IMR-90 (cell line): ENCODE measurements around the gene MMP8. TPM values are rescaled to one million over a fixed set of nuclear protein-coding genes. Genes with fewer than 3 reads are reported as not detected.

Experiments used
- ATAC-seq: fragments of 200-7000 bp; cut with Tn5 transposase; 2 replicates; pipeline ENCODE4 v1.9.1; 2020; ENCODE audit warnings: low read depth, mild to moderate bottlenecking, moderate library complexity
- BruUV-seq: library from RNA; stranded (reverse); fragments of 400-500 nt; replicated peaks from 2 replicates; lab custom pipeline; 2021; lab: Mats Ljungman, UMichigan
- CTCF ChIA-PET: fragments of 300-600 bp; formaldehyde crosslinking; extraction: SDS; loops from one replicate; lab custom pipeline; 2021; ENCODE audit warnings: antibody characterized with exemption; lab: Yijun Ruan, JAX
- POLR2A ChIA-PET: fragments of 300-600 bp; sonication (Branson Sonifier 250); formaldehyde crosslinking; loops from one replicate; lab custom pipeline; 2022; ENCODE audit warnings: antibody characterized with exemption; ENCODE audit not compliant: unreplicated experiment; lab: Charles Lee
- DNase-seq: peaks from one replicate; pipeline ENCODE4 v3.0.0; 2013
- H2AFZ ChIP-seq: replicated peaks from 2 replicates; pipeline ENCODE3; 2013; ENCODE audit warnings: low read length, mild to moderate bottlenecking; ENCODE audit not compliant: poor library complexity
- H2AK5ac ChIP-seq: 2 replicates; pipeline ENCODE4 v1.6.1; 2013; ENCODE audit warnings: low read depth, low read length, inconsistent platforms
- H2AK9ac ChIP-seq: replicated peaks from 2 replicates; pipeline ENCODE3; 2013; ENCODE audit warnings: mild to moderate bottlenecking, low read depth, low read length, moderate library complexity; ENCODE audit not compliant: poor library complexity
- H2BK120ac ChIP-seq: 2 replicates; pipeline ENCODE4 v1.6.1; 2013; ENCODE audit warnings: low read depth, low read length, inconsistent platforms
- H2BK15ac ChIP-seq: 3 replicates; pipeline ENCODE4 v1.6.1; 2013; ENCODE audit warnings: low read depth, low read length, inconsistent platforms
- H2BK20ac ChIP-seq: 2 replicates; pipeline ENCODE4 v1.6.1; 2013; ENCODE audit warnings: low read depth, mild to moderate bottlenecking, inconsistent platforms, low read length, moderate library complexity
- H2BK5ac ChIP-seq: 2 replicates; pipeline ENCODE4 v1.6.1; 2013; ENCODE audit warnings: mild to moderate bottlenecking, low read depth, low read length, inconsistent platforms; ENCODE audit not compliant: poor library complexity, severe bottlenecking
- H3K14ac ChIP-seq: replicated peaks from 2 replicates; pipeline ENCODE4 v1.6.1; 2013; ENCODE audit warnings: low read depth, low read length, inconsistent platforms
- H3K18ac ChIP-seq: 2 replicates; pipeline ENCODE4 v1.6.1; 2013; ENCODE audit warnings: low read depth, low read length, control low read depth
- H3K23ac ChIP-seq: 2 replicates; pipeline ENCODE4 v1.6.1; 2013; ENCODE audit warnings: low read depth, low read length, inconsistent platforms
- H3K27ac ChIP-seq: 2 replicates; pipeline ENCODE4 v1.5.1; 2013; ENCODE audit warnings: mild to moderate bottlenecking, control low read depth, low read length; ENCODE audit not compliant: insufficient read depth
- H3K27me3 ChIP-seq: 2 replicates; pipeline ENCODE4 v1.6.1; 2013; ENCODE audit warnings: low read length; ENCODE audit not compliant: control insufficient read depth, insufficient read depth
- H3K36me3 ChIP-seq: 2 replicates; pipeline ENCODE4 v1.6.1; 2013; ENCODE audit warnings: low read length, mixed read lengths; ENCODE audit not compliant: control insufficient read depth, insufficient read depth
- H3K4ac ChIP-seq: 2 replicates; pipeline ENCODE4 v1.6.1; 2013; ENCODE audit warnings: low read depth, low read length, inconsistent platforms
- H3K4me1 ChIP-seq: 2 replicates; pipeline ENCODE4 v1.6.1; 2013; ENCODE audit warnings: low read length, mixed read lengths; ENCODE audit not compliant: control insufficient read depth, insufficient read depth
- H3K4me2 ChIP-seq: 2 replicates; pipeline ENCODE4 v1.6.1; 2013; ENCODE audit warnings: low read depth, mild to moderate bottlenecking, control low read depth, low read length, moderate library complexity
- H3K4me3 ChIP-seq: 2 replicates; pipeline ENCODE4 v1.5.1; 2013; ENCODE audit warnings: low read depth, mild to moderate bottlenecking, control low read depth, low read length, moderate library complexity; ENCODE audit not compliant: insufficient read depth
- H3K56ac ChIP-seq: 2 replicates; pipeline ENCODE4 v1.6.1; 2013; ENCODE audit warnings: low read length, inconsistent platforms; ENCODE audit not compliant: insufficient read depth; ENCODE audit errors: extremely low read depth
- H3K79me1 ChIP-seq, 2 experiments: 2 replicates each; pipeline ENCODE4 v1.6.1; 2013; ENCODE audit warnings: low read length in 2 of 2, inconsistent platforms in 1 of 2, low read depth in 1 of 2
- H3K9ac ChIP-seq: 2 replicates; pipeline ENCODE4 v1.6.1; 2013; ENCODE audit warnings: low read depth, low read length, control low read depth
- H3K9me1 ChIP-seq: 2 replicates; pipeline ENCODE4 v1.6.1; 2013; ENCODE audit warnings: low read length, inconsistent platforms; ENCODE audit not compliant: insufficient read depth
- H3K9me3 ChIP-seq: 2 replicates; pipeline ENCODE4 v1.6.1; 2013; ENCODE audit warnings: low read length; ENCODE audit not compliant: control insufficient read depth, insufficient read depth
- H4K20me1 ChIP-seq: 2 replicates; pipeline ENCODE4 v1.6.1; 2013; ENCODE audit warnings: low read length, inconsistent platforms; ENCODE audit not compliant: insufficient read depth
- H4K5ac ChIP-seq: 2 replicates; pipeline ENCODE4 v1.6.1; 2013; ENCODE audit warnings: mild to moderate bottlenecking, low read depth, low read length, control low read depth
- H4K8ac ChIP-seq, 2 experiments: 2 replicates each; pipeline ENCODE4 v1.6.1; 2013; ENCODE audit warnings: low read depth in 2 of 2, low read length in 2 of 2, control low read depth in 1 of 2, inconsistent platforms in 1 of 2
- H4K91ac ChIP-seq: 2 replicates; pipeline ENCODE4 v1.6.1; 2013; ENCODE audit warnings: low read depth, low read length, inconsistent platforms; ENCODE audit not compliant: insufficient read depth
- CEBPB ChIP-seq: IDR thresholded peaks from 2 replicates; pipeline ENCODE4 v1.6.1; 2012; ENCODE audit warnings: low read depth, low read length, improper control_type of control experiment
- NFE2L2 ChIP-seq: fragments of 150-350 bp; IDR thresholded peaks from 2 replicates; pipeline ENCODE4 v1.6.1; 2016; ENCODE audit warnings: low read depth, mild to moderate bottlenecking, low read length
- dilution Hi-C: fragments of 300-500 bp; cut with HindIII; formaldehyde crosslinking; loops from one replicate; pipeline ENCODE4 v1.14.3; 2018; ENCODE audit warnings: low sequenced_read_pairs; ENCODE audit not compliant: unreplicated experiment
- in situ Hi-C: fragments of 300-500 bp; cut with MboI; formaldehyde crosslinking; loops from 3 replicates; pipeline ENCODE4 v1.14.3; 2019; ENCODE audit warnings: low sequenced_read_pairs, inconsistent platforms, mixed read lengths
- intact Hi-C: fragments of 100-400 bp; cut with micrococcal nuclease; formaldehyde crosslinking; loops from 2 replicates; pipeline ENCODE4 v1.10.0; 2022
- polyA plus RNA-seq, 3 experiments: library from polyadenylated mRNA; depleted of rRNA; stranded (reverse); fragments of >200 nt; gene quantifications; 2 replicates each; pipeline ENCODE4 v1.2.3, GENCODE V29; 2012; ENCODE audit warnings: low replicate concordance in 1 of 3
- total RNA-seq: library from RNA; depleted of rRNA; stranded (reverse); fragments of >200 nt; gene quantifications from 2 replicates; pipeline ENCODE4 v1.2.3, GENCODE V29; 2012

MMP8 gene
- total and polyA plus RNA-seq, 2 of the 4 experiments (the other 2 are of a cell fraction) = 0.05 to 0.18 TPM

DNA sequence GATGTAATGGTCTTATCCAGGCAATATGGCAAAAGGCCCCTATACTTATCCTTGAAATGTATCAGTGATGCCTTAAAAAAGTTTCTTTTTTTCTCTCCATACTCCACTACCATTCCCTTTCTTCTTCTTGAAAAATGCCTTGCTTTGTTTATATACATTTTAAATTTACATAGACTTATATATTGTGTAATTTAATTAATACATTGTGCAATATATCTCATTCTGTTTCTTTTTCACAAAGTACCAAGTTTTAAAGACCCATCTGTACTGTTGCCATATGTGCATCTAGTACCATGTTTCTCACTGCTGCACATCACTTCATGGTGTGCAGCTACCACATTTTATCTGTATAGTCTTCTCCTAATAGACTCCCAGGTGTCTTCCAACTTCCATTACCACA lies 7.5 kb downstream of the MMP8 start:
- Histone ChIP-seq H3K27ac (no peak overlapping the region), H3K23ac (no peak overlapping the region), H3K79me1 (no peaks in the 10 kb centered on the region), H2AK5ac (no peak overlapping the region), H4K20me1 (no peaks in the 10 kb centered on the region), H4K8ac (no peak overlapping the region), H2BK120ac (no peak overlapping the region), H4K91ac (no peak overlapping the region), H2BK15ac (no peak overlapping the region), H3K9me1 (no peaks in the 10 kb centered on the region), H3K14ac (no peak overlapping the region), H3K9ac (no peak overlapping the region), H3K36me3 (no peaks in the 10 kb centered on the region), H3K4me3 (no peak overlapping the region), H2AFZ (no peak overlapping the region), H3K9me3 (no peaks in the 10 kb centered on the region), H2AK9ac (no peak overlapping the region), H3K4me2 (no peak overlapping the region), H4K5ac (no peak overlapping the region), H3K18ac (no peak overlapping the region), H2BK5ac (no peak overlapping the region), H3K4ac (no peak overlapping the region), H3K27me3 (peaks cover 16% of the 10 kb centered on the region), H2BK20ac (no peak overlapping the region), H3K56ac (no peak overlapping the region), H3K4me1 (no peaks in the 10 kb centered on the region)
- TF ChIP-seq NFE2L2 (no peak), CEBPB (peak; percentile 46)
- BruUV-seq = no TSS peak
- in situ Hi-C loops = no loop called here
- ATAC-seq (no peak), DNase-seq (no peak)
- ChIA-PET POLR2A (no interaction called here), CTCF (no interaction called here)
- dilution Hi-C loops = no loop called here
- intact Hi-C loops = no loop called here
